ENCODE measurements around the gene LMNTD1. TPM values are rescaled to one million over a fixed set of nuclear protein-coding genes. Genes with fewer than 3 reads are reported as not detected.
"Not testable (repeated sequence)": the region's sequence is repeated elsewhere in the genome, so short reads cannot be mapped to it uniquely, and the experiment has no call there.

The LMNTD1 gene
- polyA plus RNA-seq, 1 donor, result not detected

GRCh38 chr12:25426821-25427220 lies 126.3 kb downstream of the LMNTD1 start:
- not testable (repeated sequence) for DNase-seq

Data from hindlimb muscle (tissue), 1 donor.